Hematopoietic multipotent progenitor cell treated with erythropoietin and hydrocortisone succinate and interleukin-3 and kit ligand, for 15 days (in vitro differentiated cells): Measurements from ENCODE around the gene RTCB.

ENCODE experiments used
- DNase-seq: peaks from one replicate; pipeline ENCODE4 v3.0.0-alpha.2; 2015; ENCODE audit warnings: low spot score

The RTCB gene

GRCh38 chr22:32411829-32412592 lies at the start of gene RTCB:
RTCB (minus strand) TSS chr22:32412247; CDS start chr22:32412156, 91 bp downstream.
- DNase-seq, result peak; percentile 91

DNA sequence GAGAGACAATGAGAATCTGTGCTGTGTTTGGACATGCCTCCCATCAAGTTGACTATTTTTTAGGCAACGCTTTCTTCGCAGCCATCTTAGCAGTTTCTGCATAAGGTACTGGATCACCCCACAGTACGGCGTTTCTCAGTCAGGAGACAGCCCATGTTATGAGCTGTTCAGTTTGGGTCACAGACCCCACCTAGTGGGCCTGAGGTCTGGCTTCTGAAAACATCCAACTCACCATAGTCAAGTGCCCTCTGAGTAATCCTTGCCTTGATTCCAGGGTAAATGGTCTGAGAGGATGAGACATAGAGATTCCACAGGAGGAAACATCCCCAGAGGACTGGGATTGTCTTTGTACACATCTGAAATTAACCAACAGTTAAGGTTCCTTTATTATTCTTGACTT lies 45.0 kb upstream of the RTCB start:
- DNase-seq, result no peak

- no peak for DNase-seq
Measured at GRCh38 chr22:32448980-32449379, 36.9 kb upstream of the RTCB start.

GRCh38 chr22:32446321-32446720 lies 34.3 kb upstream of the RTCB start:
- DNase-seq, result no peak

DNA sequence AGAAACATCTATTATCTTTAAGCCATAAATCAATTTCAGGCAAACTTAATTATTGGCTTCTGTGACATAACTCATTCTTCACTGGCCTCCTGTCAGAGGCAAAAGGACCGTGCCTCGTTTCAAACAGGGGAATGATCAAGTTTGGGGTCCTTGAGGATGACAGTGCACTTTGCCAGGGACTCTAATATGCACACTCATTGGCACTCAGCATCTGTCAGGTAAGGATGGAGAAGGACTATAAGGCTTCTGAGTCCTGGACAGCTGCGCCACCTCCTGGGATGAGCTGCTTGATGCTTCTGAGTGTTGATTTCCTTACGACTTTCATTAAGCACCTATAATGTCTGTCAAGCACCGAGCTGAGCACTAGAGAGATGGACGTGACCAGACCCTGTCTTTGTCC lies 32.0 kb upstream of the RTCB start:
- DNase-seq, result peak; percentile 14

- DNase-seq, result no peak
Measured at GRCh38 chr22:32430352-32430751, 18.3 kb upstream of the RTCB start.

- no peak for DNase-seq
Measured at GRCh38 chr22:32426881-32427280, 14.8 kb upstream of the RTCB start.

DNA sequence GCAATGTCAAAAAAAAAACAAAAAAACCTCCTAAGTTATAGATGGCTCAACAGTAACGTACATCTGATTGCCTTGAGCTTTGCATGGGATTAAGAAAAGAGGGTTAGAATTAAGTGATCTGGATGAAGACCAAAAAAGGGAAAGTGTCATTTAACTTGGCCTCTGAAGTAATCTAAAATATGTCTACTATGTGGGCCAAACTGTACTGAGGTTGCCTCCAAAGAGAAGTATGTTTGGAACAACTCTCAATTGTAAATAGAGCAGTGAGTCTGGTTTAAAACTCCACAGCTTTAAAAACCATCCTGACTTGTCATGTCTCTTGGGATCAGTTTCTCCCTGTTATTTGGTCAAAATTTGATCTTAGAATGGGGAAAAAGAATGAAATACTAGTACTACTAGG lies 11.6 kb upstream of the RTCB start:
- DNase-seq, result no peak

- no peak for DNase-seq
Measured at GRCh38 chr22:32422062-32422461, 10.0 kb upstream of the RTCB start.

DNA sequence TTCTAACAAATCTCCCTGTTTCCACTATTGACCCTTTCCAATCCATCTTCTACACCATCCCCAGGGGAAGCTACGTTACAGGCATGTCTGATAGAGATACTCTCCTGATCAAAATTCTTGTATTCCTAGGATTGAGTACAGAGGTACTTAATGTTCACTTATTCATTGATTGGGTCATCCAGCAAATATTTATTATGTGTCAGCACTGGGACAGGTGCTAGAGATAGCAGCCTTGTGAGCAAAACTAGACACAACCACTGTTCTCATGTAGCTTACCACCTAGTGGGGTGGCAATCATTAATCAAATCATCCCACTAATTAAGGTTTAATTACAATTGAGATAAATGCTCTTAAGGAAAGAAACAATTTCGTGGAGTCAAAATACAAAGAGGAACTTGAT lies 9.4 kb upstream of the RTCB start:
- no peak for DNase-seq

GRCh38 chr22:32417906-32418305 lies 5.9 kb upstream of the RTCB start:
- DNase-seq, result no peak

GRCh38 chr22:32416556-32417085 lies 4.6 kb upstream of the RTCB start:
- DNase-seq, result no peak

- no peak for DNase-seq
Measured at GRCh38 chr22:32414191-32414590, 2.1 kb upstream of the RTCB start.

DNA sequence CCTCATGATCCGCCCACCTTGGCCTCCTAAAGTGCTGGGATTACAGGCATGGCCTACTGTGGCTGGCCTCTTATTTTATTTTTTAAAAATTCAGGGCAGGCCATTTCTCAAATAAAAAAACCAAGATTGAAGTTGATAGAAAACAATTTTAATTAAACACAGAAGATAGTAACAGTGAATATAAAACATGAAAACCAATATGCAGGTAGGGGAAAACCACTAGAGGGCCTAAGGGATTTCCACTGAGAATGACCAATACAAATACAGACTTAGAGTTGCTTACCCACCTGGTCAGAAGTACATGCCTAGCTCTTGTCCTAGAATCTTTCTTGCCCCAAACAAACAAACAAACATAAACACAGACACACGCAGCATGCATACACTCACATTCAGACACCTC lies 1.7 kb upstream of the RTCB start:
- no peak for DNase-seq

- DNase-seq, result peak; percentile 7
Measured at GRCh38 chr22:32411402-32411801, 645 bp downstream of the RTCB start.

- no peak for DNase-seq
Measured at GRCh38 chr22:32410459-32410858, 1.6 kb downstream of the RTCB start.

GRCh38 chr22:32409977-32410376 lies 2.1 kb downstream of the RTCB start:
- no peak for DNase-seq

- no peak for DNase-seq
Measured at GRCh38 chr22:32407936-32408335, 4.1 kb downstream of the RTCB start.

DNA sequence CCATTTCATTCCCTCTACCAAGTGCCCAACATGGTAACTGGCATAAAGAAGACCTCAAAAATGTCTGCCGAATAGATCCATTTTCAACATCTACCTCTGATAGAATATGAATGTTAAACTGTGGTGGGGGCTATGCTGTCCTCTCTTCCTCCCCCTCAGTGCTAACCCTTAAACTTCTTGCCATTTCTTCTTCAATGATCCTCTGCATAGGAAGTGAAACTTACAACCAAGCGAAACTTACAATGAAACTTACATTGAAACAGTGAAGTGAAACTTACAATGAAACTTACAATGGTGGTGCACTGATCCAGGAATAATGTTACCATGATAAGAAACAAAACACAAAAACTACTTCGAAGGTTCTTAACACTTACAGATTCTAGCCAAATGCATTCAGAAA lies 4.7 kb downstream of the RTCB start:
- DNase-seq, result no peak

GRCh38 chr22:32404021-32404420 lies 8.0 kb downstream of the RTCB start:
- no peak for DNase-seq

DNA sequence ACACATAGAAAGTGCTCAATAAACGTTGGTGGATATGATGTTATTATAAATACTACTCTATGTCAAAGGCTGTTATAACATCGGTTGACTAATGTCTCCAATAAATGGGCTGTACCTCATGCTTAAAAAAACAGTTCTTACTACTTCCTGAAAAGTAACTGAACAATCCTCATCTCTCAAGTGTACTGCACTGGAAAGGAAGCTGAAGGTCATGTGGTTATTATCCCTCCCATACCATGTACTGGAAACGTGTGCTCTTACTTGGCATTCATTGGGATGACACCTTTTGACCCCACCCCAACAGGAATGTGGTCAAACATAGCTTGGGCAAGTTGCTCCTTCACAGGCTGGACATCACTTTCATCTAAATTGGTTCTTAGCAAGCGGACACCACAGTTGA lies 10.6 kb downstream of the RTCB start:
- DNase-seq, result no peak

DNA sequence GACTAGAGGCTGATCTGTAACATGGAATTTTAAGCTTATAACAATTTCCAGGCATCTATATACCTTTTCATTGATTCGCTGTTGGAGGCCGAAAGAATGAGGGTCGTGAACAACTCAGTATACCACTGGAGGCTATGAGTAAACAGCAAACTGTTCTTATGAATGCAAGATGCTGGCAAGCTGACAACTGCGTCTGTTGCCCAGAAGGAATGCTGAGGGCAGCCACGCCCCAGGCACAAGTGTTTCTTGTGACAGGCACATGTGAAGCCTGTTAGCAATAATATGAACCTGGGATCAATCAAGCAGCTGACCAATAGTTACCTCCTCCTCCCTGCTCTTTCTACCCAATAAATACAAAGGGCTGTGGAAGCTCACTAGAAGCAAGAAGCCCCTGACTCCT lies 15.3 kb downstream of the RTCB start:
- no peak for DNase-seq

- no peak for DNase-seq
Measured at GRCh38 chr22:32396255-32396654, 15.8 kb downstream of the RTCB start.

DNA sequence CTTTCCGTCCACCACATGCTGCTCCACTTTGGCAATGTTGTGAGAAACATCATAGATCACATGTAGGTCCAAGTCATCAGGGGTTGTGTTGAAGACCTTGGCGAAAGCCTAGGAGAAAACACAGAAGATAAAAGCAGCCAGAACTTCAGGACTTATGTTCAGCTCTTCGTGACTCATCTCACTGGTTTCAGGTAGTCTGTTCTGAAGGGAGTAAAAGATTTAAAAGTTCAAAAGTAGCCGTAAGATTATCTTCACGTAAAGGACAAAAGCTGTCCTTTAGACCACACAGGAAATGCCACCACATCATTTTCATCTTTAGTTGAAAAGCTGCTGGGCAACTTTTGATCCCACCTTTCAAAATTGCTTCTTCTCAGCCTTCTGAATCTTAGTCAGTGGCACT lies 16.9 kb downstream of the RTCB start:
- DNase-seq, result no peak
